ENCODE results near the gene TMED8.

The TMED8 gene

DNA sequence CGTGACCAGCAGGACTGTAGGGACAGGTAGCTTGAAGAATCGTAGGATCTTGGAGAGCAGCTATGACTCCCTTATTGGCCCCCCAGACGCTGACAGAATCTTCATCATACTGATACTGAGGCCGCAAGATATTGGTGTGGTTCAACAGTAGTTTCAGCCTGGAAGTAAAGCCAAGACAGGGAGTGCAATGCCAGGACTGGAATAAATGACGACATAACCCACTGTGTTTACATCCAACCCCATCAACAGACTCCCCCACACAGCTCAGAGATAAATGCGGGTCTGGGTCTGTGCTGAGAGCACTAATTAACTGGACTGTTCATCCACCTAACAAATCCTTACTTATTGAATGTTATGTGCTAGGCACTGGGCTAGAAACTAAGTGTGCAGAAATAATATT, 29.8 kb upstream of the TMED8 start:
- H3K4me1 ChIP-seq (ENCODE audit: control insufficient read depth, insufficient read depth, low read length): no peaks in the 10 kb centered on the region
- H3K9me3 ChIP-seq (ENCODE audit: control insufficient read depth, low read length): no peaks in the 10 kb centered on the region
- no peak overlapping the region for H3K27ac ChIP-seq (ENCODE audit: insufficient read depth, low read depth, low read length, poor library complexity, severe bottlenecking)
- 92 to 93% methylated on average over 6 of the region's 6 CpGs for WGBS, 2 experiments
- H3K4me3 ChIP-seq (ENCODE audit: insufficient read depth, low read depth, low read length): no peak overlapping the region
- no peaks in the 10 kb centered on the region for H3K27me3 ChIP-seq (ENCODE audit: control insufficient read depth, insufficient read depth, low read length, poor library complexity, severe bottlenecking)
- H3K36me3 ChIP-seq (ENCODE audit: control insufficient read depth, insufficient read depth, low read length): no peaks in the 10 kb centered on the region

DNA sequence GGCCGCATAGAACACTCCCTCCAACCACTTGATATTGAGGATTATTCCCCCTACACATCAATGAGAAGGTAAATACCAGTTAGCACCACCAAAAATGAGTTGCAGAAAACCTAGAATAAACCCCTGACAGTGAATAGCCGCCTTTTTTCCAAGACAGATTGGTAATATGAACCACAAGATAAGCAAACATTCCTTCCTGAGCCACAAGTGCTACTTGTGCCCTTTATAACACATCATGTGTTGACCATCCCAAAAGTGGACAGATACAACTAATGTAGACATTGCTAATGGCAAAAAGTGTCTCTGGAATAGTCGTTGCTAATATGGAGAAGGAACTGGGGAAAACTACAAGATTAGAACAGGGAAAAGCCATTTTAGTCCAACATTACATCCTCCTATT, 29.2 kb upstream of the TMED8 start:
- Histone ChIP-seq H3K9me3 (ENCODE audit: control insufficient read depth, low read length) (no peaks in the 10 kb centered on the region), H3K4me1 (ENCODE audit: control insufficient read depth, insufficient read depth, low read length) (no peaks in the 10 kb centered on the region), H3K27me3 (ENCODE audit: control insufficient read depth, insufficient read depth, low read length, poor library complexity, severe bottlenecking) (no peaks in the 10 kb centered on the region), H3K27ac (ENCODE audit: insufficient read depth, low read depth, low read length, poor library complexity, severe bottlenecking) (no peak overlapping the region), H3K4me3 (ENCODE audit: insufficient read depth, low read depth, low read length) (no peak overlapping the region), H3K36me3 (ENCODE audit: control insufficient read depth, insufficient read depth, low read length) (no peaks in the 10 kb centered on the region)
- WGBS, 2 experiments: 81 to 86% methylated on average over 2 to 3 of the region's 3 CpGs

DNA sequence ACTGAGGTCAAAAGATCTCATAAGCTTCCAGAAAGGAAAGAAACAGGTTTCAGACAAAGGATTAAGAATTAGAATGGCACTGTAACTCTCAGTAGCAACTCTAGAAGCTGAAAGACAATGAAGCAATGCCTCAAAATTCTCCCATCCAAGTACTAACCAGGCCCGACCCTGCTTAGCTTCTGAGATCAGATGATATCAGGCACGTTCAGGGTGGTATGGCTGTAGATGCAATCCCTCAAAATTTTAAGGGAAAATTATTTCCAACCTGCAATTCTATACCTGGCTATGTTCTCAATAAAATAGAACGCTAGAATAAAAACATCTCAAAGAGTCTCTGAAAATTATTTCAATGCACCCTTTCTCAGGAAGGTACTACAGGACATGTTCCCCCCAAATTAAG, 26.9 kb upstream of the TMED8 start:
- WGBS, 2 experiments: 89 to 91% methylated on average over 3 of the region's 3 CpGs

GRCh38 chr14:77400216-77400615, 23.3 kb upstream of the TMED8 start:
- no peak overlapping the region for H3K4me3 ChIP-seq (ENCODE audit: insufficient read depth, low read depth, low read length)
- H3K27me3 ChIP-seq (ENCODE audit: control insufficient read depth, insufficient read depth, low read length, poor library complexity, severe bottlenecking): no peaks in the 10 kb centered on the region
- 82% methylated on average over 6 of the region's 6 CpGs for WGBS, 2 experiments
- no peaks in the 10 kb centered on the region for H3K36me3 ChIP-seq (ENCODE audit: control insufficient read depth, insufficient read depth, low read length)
- H3K9me3 ChIP-seq (ENCODE audit: control insufficient read depth, low read length): no peaks in the 10 kb centered on the region
- no peaks in the 10 kb centered on the region for H3K4me1 ChIP-seq (ENCODE audit: control insufficient read depth, insufficient read depth, low read length)
- no peak overlapping the region for H3K27ac ChIP-seq (ENCODE audit: insufficient read depth, low read depth, low read length, poor library complexity, severe bottlenecking)

More for the DNA sequence above, 26.9 kb upstream of the TMED8 start:
- H3K9me3 ChIP-seq (ENCODE audit: control insufficient read depth, low read length): no peaks in the 10 kb centered on the region
- no peak overlapping the region for H3K4me3 ChIP-seq (ENCODE audit: insufficient read depth, low read depth, low read length)
- H3K4me1 ChIP-seq (ENCODE audit: control insufficient read depth, insufficient read depth, low read length): no peaks in the 10 kb centered on the region
- no peaks in the 10 kb centered on the region for H3K27me3 ChIP-seq (ENCODE audit: control insufficient read depth, insufficient read depth, low read length, poor library complexity, severe bottlenecking)
- H3K36me3 ChIP-seq (ENCODE audit: control insufficient read depth, insufficient read depth, low read length): no peaks in the 10 kb centered on the region
- no peak overlapping the region for H3K27ac ChIP-seq (ENCODE audit: insufficient read depth, low read depth, low read length, poor library complexity, severe bottlenecking)

GRCh38 chr14:77390188-77390587, 13.3 kb upstream of the TMED8 start:
- no peak overlapping the region for H3K27ac ChIP-seq (ENCODE audit: insufficient read depth, low read depth, low read length, poor library complexity, severe bottlenecking)
- H3K9me3 ChIP-seq (ENCODE audit: control insufficient read depth, low read length): no peaks in the 10 kb centered on the region
- H3K4me3 ChIP-seq (ENCODE audit: insufficient read depth, low read depth, low read length): no peak overlapping the region
- H3K36me3 ChIP-seq (ENCODE audit: control insufficient read depth, insufficient read depth, low read length): no peaks in the 10 kb centered on the region
- 91 to 94% methylated on average over 4 of the region's 4 CpGs for WGBS, 2 experiments
- no peaks in the 10 kb centered on the region for H3K4me1 ChIP-seq (ENCODE audit: control insufficient read depth, insufficient read depth, low read length)
- H3K27me3 ChIP-seq (ENCODE audit: control insufficient read depth, insufficient read depth, low read length, poor library complexity, severe bottlenecking): no peaks in the 10 kb centered on the region

- 92 to 93% methylated on average over 6 of the region's 6 CpGs for WGBS, 2 experiments
Measured at GRCh38 chr14:77378701-77379100, 1.8 kb upstream of the TMED8 start.

GRCh38 chr14:77377502-77377844, 579 bp upstream of the TMED8 start:
- no peaks in the 10 kb centered on the region for H3K36me3 ChIP-seq (ENCODE audit: control insufficient read depth, insufficient read depth, low read length)
- H3K9me3 ChIP-seq (ENCODE audit: control insufficient read depth, low read length): no peaks in the 10 kb centered on the region
- 25% methylated on average over 10 of the region's 10 CpGs for WGBS, 2 experiments
- no peaks in the 10 kb centered on the region for H3K27me3 ChIP-seq (ENCODE audit: control insufficient read depth, insufficient read depth, low read length, poor library complexity, severe bottlenecking)
- peak overlapping the region; percentile 73 for H3K4me3 ChIP-seq (ENCODE audit: insufficient read depth, low read depth, low read length)
- peaks cover 9% of the 10 kb centered on the region for H3K4me1 ChIP-seq (ENCODE audit: control insufficient read depth, insufficient read depth, low read length)
- H3K27ac ChIP-seq (ENCODE audit: insufficient read depth, low read depth, low read length, poor library complexity, severe bottlenecking): no peak overlapping the region

More at GRCh38 chr14:77378701-77379100, 1.8 kb upstream of the TMED8 start:
- Histone ChIP-seq H3K27ac (ENCODE audit: insufficient read depth, low read depth, low read length, poor library complexity, severe bottlenecking) (no peak overlapping the region), H3K9me3 (ENCODE audit: control insufficient read depth, low read length) (no peaks in the 10 kb centered on the region), H3K36me3 (ENCODE audit: control insufficient read depth, insufficient read depth, low read length) (no peaks in the 10 kb centered on the region), H3K4me1 (ENCODE audit: control insufficient read depth, insufficient read depth, low read length) (peaks cover 9% of the 10 kb centered on the region), H3K27me3 (ENCODE audit: control insufficient read depth, insufficient read depth, low read length, poor library complexity, severe bottlenecking) (no peaks in the 10 kb centered on the region), H3K4me3 (ENCODE audit: insufficient read depth, low read depth, low read length) (no peak overlapping the region)

DNA sequence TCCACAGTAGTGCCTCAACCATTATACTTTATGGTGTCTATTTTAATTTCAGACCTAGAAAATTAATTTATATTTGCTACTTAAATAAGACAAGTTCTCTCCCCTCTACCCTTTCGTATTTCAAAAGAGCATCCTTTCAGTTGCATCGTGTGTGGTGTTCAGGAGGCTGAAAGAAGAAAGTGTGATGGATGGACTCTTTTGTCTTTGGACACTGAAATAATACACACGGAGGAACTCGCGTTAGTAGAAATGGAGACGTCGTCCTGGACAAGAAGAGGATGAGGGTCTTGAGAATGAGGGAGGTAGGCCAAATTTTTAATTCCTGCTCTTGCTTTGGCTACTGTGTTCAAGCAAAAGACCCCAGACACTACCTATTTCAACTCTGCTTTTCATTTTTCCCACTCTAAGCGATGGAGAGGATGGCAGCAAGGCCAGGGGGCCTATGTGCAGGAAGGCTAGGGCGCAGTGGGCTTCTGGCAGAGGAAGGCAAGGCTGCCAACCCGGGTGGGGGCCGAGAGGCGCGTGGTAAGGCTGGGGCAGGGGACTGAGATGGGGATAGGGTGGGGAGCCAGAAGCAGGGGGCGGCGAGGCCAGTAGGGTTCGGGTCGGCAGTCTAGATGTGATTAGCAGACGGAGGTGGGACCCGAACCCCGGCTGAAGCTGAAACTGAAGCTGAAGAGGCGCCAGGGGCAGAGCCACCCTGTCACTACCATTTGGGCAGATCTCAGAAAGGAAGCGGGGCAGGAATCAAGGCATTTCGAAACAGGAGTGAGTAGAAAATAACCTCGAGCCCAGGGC, 722 bp downstream of the TMED8 start:
- Histone ChIP-seq H3K9me3 (ENCODE audit: control insufficient read depth, low read length) (no peaks in the 10 kb centered on the region), H3K27me3 (ENCODE audit: control insufficient read depth, insufficient read depth, low read length, poor library complexity, severe bottlenecking) (no peaks in the 10 kb centered on the region), H3K4me3 (ENCODE audit: insufficient read depth, low read depth, low read length) (peak overlapping the region; percentile 73), H3K36me3 (ENCODE audit: control insufficient read depth, insufficient read depth, low read length) (no peaks in the 10 kb centered on the region), H3K27ac (ENCODE audit: insufficient read depth, low read depth, low read length, poor library complexity, severe bottlenecking) (peak overlapping the region; percentile 20), H3K4me1 (ENCODE audit: control insufficient read depth, insufficient read depth, low read length) (peaks cover 9% of the 10 kb centered on the region)
- 32 to 34% methylated on average over 23 to 24 of the region's 24 CpGs for WGBS, 2 experiments

DNA sequence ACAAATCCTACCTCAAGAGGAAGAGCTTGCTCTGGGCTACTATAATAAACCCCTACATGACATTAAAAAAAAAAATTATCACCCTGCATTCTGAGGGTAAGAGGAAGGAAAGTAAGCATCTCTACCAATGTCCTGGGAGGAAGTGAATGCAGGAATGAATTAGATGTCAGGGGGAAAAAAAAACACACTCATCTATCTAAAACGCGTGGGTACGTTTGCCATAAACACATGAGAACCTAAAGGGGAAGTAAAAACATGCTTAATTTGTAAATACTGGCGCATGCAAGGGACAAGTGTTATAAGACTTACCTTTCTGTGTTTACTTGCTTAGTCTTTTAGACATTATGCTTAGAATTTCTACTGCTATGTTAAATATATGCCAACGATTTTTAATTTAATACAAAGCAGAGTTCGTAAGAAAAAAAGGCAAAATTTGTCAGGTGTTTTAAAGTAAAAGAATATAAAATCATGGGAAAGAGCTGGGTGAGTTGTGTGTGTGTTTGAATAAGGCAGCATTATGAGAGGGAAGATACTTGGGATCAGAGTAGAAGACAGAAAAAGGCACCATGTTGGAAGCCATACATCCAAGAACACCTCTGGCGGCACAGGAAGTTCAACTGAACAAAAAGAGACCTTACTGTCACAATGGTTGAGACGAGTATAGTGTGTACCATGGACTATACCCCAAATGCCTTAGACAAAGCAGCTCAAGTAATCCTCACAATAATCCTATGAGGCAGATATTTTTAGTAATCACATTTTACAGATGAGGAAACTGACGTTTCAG, 1.5 kb downstream of the TMED8 start:
- H3K27ac ChIP-seq (ENCODE audit: insufficient read depth, low read depth, low read length, poor library complexity, severe bottlenecking): no peak overlapping the region

DNA sequence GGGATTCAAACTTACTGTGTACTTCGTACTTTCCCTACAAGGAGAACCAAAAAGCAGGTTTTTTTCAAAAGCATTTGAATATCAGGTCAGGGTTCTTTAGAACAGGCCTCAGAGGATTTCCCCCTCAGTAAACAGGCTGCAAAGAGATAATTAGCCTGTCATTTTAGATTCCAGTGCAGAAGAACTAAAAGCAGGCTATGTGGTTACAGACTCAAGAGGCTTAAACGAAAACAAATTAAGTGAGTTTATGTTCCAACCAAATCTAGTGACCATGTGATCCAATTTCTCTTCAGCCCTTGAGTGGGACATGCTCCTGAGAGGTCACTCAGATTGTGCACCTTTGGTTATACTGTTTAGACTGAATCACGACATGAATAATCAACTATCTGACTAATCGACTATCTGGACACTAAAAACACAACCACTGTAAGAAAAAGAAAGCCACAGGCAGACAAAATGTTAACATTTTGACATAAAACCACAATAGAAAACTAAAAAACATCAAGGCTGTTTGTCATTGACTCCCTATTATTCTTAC, 4.5 kb downstream of the TMED8 start:
- H3K27ac ChIP-seq (ENCODE audit: insufficient read depth, low read depth, low read length, poor library complexity, severe bottlenecking): no peak overlapping the region
- H3K27me3 ChIP-seq (ENCODE audit: control insufficient read depth, insufficient read depth, low read length, poor library complexity, severe bottlenecking): no peaks in the 10 kb centered on the region
- peaks cover 9% of the 10 kb centered on the region for H3K4me1 ChIP-seq (ENCODE audit: control insufficient read depth, insufficient read depth, low read length)
- H3K36me3 ChIP-seq (ENCODE audit: control insufficient read depth, insufficient read depth, low read length): no peaks in the 10 kb centered on the region
- WGBS, 2 experiments: 84 to 92% methylated on average over 4 of the region's 4 CpGs
- H3K9me3 ChIP-seq (ENCODE audit: control insufficient read depth, low read length): no peaks in the 10 kb centered on the region
- no peak overlapping the region for H3K4me3 ChIP-seq (ENCODE audit: insufficient read depth, low read depth, low read length)

More for the DNA sequence above, 1.5 kb downstream of the TMED8 start:
- WGBS, 2 experiments: 93 to 97% methylated on average over 9 of the region's 9 CpGs
- H3K27me3 ChIP-seq (ENCODE audit: control insufficient read depth, insufficient read depth, low read length, poor library complexity, severe bottlenecking): no peaks in the 10 kb centered on the region
- no peaks in the 10 kb centered on the region for H3K9me3 ChIP-seq (ENCODE audit: control insufficient read depth, low read length)
- H3K36me3 ChIP-seq (ENCODE audit: control insufficient read depth, insufficient read depth, low read length): no peaks in the 10 kb centered on the region
- peak overlapping the region; percentile 73 for H3K4me3 ChIP-seq (ENCODE audit: insufficient read depth, low read depth, low read length)
- H3K4me1 ChIP-seq (ENCODE audit: control insufficient read depth, insufficient read depth, low read length): peaks cover 9% of the 10 kb centered on the region

Data from ectodermal cell (in vitro differentiated cells).